HG02623 (cell line): Measurements from ENCODE around the gene ISL2.
"Not testable (repeated sequence)": the region's sequence is repeated elsewhere in the genome, so short reads cannot be mapped to it uniquely, and the experiment has no call there.

Experiments
- ATAC-seq: cut with Tn5 transposase; IDR thresholded peaks from one replicate; pipeline ENCODE4 v1.9.1; 2021; ENCODE audit warnings: moderate library complexity; ENCODE audit not compliant: unreplicated experiment

The ISL2 gene

GRCh38 chr15:76336254-76337058 is at the start of gene ISL2:
Gene ISL2, plus strand, starts transcription at chr15:76336773. Its CDS starts 111 bp downstream, at chr15:76336884.
- peak; percentile 49 for ATAC-seq

DNA sequence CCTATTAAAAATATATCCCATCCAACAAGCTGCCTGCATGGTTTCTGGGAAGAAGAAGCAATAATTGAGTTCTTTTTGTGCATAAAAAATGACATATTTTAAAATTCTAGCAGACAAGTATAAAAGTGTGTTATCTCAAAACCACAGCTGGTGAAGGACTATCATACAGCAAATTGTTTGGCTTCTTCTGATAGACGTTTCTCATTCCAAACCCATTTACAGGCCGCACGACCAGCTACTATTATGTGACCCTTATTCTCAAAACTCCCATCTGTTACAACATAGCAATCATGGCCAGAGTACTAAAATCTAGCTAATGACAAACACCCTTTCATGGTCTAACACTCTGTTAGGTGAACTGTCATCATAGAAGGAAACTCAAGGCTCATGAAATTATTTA is 47.0 kb upstream of the ISL2 start:
- ATAC-seq, result no peak

GRCh38 chr15:76293361-76293760 is 43.2 kb upstream of the ISL2 start:
- no peak for ATAC-seq

GRCh38 chr15:76294463-76294862 is 42.1 kb upstream of the ISL2 start:
- not testable (repeated sequence) for ATAC-seq

DNA sequence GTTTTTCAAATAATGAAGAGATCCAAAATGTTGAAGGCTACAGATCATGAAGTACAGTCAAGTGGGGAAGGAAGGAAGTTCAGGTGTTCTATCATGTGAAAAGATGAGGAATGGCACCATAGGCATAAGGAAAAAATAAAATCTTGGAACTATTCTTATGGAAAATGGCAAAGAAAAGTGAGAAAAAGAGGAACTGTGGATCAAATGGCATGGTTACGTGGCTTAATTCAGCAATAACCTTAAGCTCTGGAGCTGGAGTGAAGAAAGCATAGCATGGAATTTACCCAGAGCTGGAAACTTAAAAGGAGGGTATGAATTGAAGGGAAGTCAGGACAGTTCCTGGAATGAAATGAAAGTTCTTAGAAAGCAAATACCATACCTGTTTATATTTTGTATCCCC is 39.7 kb upstream of the ISL2 start:
- no peak for ATAC-seq

GRCh38 chr15:76297951-76298350 is 38.6 kb upstream of the ISL2 start:
- ATAC-seq, result not testable (repeated sequence)

GRCh38 chr15:76298986-76299385 is 37.6 kb upstream of the ISL2 start:
- ATAC-seq, result no peak

DNA sequence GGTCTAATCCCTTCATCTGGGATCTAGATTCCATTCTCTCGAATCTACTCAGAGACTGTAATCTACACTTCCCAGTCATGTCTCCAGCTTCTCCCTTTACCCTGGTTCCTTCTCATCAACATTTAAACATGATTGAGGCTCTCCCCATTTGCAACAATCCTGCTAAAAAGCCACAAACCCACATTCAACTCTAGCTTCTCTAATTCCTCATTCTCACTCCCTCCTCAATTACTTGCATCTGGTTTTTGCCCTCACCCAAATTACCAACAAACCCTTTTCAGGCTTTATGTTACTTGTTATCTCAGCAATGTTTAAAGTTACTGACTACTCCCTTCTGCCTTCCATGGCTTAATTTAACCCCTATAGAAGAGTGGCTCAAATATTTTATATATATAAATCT is 36.8 kb upstream of the ISL2 start:
- ATAC-seq, result no peak

- ATAC-seq, result no peak
These were observed 32.7 kb upstream of the ISL2 start for GRCh38 chr15:76303909-76304308.

DNA sequence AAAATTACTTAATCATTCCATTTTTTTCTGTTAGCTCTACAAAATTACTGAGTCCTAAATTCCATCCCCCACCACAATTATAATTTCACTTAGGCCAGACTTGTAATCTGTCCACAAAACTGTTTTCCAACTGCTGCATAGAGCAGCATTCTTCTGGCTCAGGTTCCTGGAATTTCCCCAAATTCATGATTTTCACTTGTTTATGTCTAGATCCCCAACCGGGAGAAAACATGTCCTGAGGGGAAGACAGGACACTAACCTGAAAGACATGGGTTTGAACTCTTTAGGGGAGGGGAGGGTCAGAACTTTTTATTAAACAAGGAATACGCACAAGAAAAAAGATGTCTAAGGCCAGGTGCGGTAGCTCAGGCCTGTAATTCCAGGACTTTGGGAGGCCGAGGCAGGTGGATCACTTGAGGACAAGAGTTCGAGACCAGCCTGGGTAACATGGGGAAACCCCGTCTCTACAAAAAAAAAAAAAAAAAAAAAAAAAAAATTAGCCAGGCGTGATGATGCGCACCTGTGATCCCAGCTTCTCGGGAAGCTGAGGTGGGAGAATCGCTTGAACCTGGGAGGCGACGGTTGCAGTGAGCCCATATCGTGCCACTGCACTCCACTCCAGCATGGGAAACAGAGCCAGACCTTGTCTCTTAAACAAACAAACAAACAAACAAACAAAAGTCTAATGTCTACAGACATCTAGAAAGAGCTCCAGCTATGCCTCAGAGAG is 26.8 kb upstream of the ISL2 start:
- ATAC-seq, result no peak

DNA sequence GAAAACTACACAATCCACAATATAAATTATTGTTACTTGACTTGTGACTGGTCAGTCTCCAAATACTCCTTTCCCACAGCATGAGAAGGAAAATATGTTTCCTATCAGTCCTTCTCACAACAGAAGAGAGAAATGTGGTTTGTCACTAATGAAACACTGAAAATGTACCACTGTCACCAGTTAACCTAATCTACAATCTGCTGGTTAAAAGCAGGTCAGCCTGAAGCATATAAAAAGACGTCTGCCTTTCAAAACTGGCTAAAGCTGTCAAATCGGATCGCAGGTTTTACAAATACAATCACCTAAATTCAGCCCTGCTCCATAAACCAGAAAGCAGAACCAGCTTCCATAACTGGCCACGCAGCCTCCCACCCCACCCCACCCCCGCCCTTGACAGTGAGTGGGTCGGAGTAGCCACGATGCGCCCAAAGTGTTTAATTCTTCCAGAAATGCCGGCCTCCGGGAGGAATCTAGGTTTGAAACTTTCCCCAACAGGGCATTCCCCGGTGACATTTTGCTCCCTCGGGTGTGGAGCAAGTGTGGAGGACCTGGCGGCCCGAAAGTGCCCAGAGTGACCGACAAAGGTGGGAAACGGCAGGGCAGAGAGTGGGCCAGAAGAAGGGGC is 26.0 kb upstream of the ISL2 start:
- peak; percentile 5 for ATAC-seq

DNA sequence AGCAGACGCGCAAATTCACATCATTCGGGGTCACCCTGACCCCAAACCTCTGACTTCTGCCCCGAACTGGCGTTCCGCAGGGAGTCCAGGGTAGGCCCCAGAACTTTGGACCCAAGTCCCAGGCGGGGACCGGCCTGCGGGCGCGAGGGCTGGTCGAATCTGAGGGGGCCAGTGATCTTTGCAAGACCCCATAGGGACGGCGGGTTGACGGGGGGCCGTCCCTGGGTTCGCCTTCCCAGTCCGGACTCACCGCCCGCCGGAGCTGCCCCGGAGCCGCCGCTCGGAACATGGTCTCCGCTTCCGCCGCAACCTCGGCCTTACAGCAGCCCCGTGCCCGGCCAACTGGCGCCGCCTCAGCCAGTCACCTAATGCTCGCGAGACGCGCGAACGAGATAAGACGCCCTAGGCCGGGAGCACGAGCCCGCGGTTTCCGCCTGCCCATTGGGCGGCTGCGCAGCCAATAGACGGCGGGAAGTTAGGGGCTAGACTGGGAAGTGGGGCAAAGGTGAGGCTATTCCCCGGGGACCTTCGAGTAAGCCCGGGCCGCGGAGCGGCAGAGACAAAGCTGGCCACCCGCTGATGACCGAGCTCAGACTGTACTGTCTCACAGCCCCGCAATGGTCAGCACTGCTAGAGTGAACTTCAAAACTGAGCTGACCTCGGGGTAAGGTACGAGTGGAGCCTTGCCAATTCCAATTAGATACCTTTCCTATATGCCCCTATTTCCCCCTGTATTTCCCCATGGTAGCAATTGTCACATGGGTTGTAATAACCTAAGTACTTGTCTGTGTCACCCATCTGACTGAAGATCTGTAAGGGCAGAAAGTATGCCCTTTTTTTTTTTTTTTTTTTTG is 25.2 kb upstream of the ISL2 start, which contains the start of gene ETFA:
TSS of gene ETFA (minus strand) at position 370 of the 854 bp plus-strand sequence. CDS start at position 289, 81 bp downstream.
- ATAC-seq, result peak; percentile 99

- ATAC-seq, result no peak
These were observed 23.9 kb upstream of the ISL2 start for GRCh38 chr15:76312540-76313174.

DNA sequence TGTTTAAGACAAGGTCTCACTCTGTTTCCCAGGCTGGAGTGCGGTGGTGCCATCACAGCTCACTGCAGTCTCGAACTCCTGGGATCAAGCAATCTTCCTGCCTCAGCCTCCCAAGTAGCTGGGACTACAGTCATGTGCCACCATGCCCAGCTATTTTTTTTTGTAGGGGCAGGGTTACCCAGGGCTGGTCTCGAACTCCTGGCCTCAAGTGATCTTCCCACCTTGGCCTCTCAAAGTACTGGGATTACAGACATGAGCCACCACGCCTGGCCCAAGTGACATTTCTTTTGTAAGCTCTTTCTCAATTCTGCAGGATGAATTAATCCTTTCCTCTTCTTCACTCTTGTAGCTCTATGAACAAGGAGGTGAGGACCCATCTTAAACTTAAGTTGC is 23.4 kb upstream of the ISL2 start:
- ATAC-seq, result not testable (repeated sequence)

- ATAC-seq, result no peak
These were observed 22.8 kb upstream of the ISL2 start for GRCh38 chr15:76313731-76314130.

- ATAC-seq, result no peak
These were observed 16.6 kb upstream of the ISL2 start for GRCh38 chr15:76320012-76320411.

DNA sequence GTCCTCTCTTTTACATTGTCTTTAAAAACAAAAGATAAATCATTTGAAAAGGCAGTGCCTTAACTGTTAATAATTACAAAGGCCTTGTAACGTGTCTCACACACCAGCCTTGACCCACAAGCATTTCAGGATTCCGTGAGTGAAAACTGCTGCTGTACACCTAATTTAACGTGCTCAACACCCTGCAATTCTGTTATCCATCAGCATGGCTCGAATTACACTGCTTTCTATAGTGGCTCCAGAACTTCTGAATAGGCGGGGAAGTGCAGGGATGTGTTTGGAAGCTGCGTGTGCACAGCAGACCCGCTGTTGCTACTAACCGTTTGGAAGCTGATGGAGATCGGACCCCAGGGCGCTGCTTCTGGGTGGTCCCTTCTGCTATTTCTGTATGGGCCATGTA is 15.4 kb upstream of the ISL2 start:
- ATAC-seq, result no peak

DNA sequence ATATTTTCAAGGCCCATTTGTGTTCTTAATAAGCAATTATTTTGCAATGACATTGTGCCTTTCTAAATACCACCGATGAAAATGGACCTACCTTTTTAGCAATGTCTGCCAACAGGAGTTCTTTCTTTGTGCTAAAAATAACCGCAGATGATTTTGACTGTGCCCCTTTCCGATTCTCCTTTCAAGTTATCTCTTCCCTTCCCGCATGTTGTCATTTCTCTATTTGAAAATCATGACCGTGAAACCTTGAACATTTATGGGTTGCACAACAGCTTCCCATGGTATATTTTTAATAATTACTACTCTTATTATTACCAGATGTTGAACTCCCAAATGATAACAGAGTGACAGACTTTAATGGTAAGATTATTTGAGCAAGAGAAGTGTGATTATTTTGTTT is 15.0 kb upstream of the ISL2 start:
- ATAC-seq, result no peak

- ATAC-seq, result no peak
These were observed 12.5 kb upstream of the ISL2 start for GRCh38 chr15:76324066-76324465.

- no peak for ATAC-seq
These were observed 10.9 kb upstream of the ISL2 start for GRCh38 chr15:76325704-76326103.
